Measurements from ENCODE around the gene MLIP.
"Not testable (repeated sequence)": the region's sequence is repeated elsewhere in the genome, so short reads cannot be mapped to it uniquely, and the experiment has no call there.

MLIP gene, protein sequence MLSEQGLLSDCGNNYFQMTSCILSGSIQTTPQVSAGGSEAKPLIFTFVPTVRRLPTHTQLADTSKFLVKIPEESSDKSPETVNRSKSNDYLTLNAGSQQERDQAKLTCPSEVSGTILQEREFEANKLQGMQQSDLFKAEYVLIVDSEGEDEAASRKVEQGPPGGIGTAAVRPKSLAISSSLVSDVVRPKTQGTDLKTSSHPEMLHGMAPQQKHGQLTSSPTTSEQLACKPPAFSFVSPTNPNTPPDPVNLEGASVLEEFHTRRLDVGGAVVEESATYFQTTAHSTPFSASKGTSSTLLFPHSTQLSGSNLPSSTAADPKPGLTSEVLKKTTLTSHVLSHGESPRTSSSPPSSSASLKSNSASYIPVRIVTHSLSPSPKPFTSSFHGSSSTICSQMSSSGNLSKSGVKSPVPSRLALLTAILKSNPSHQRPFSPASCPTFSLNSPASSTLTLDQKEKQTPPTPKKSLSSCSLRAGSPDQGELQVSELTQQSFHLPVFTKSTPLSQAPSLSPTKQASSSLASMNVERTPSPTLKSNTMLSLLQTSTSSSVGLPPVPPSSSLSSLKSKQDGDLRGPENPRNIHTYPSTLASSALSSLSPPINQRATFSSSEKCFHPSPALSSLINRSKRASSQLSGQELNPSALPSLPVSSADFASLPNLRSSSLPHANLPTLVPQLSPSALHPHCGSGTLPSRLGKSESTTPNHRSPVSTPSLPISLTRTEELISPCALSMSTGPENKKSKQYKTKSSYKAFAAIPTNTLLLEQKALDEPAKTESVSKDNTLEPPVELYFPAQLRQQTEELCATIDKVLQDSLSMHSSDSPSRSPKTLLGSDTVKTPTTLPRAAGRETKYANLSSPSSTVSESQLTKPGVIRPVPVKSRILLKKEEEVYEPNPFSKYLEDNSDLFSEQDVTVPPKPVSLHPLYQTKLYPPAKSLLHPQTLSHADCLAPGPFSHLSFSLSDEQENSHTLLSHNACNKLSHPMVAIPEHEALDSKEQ

GRCh38 chr6:54111341-54112045, at the start of gene MLIP:
MLIP (plus strand) TSS chr6:54111443; CDS start chr6:54111480, 37 bp downstream.
- DNase-seq, result no peak

- no peak for DNase-seq
These were observed 48.1 kb upstream of the MLIP start for GRCh38 chr6:54063228-54063539.

DNA sequence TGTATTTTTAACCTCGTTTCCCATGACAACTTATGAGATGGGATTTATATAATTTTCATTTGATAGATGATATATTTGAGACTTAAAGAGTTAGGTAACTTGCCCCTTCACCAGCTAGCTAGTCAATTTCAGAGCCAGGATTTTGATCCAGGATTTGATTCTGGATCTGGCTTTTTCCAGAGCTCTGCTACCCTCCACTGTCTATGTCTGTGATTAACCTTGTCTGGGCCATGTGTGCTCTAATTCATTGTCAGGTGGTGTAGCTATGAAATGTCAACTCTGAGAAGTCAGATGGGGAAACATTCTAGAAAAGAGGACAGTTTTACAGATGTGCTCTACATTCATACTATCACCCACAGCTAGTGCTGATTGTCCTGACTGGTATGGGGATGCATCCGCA, 42.5 kb upstream of the MLIP start:
- DNase-seq, result no peak

DNA sequence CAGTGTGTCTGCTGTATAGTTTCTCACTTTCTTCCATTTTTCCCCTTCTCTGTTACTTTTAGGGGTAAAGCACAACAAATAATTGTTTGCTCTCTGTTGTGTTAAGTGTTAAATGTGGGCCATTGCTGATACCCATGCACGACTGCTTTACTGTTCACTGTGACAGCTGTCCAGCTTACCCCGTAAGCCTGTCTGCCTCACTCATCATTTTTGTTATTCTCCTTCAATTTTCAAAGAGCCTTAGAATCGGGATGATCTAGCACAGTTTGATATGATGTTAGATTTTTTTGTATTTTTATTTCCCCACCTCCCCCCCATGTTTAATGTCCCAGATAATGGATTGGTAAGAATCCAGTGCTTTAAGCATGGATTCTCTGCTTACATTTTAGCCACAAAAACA, 41.2 kb upstream of the MLIP start:
- DNase-seq, result no peak

GRCh38 chr6:54071821-54072340, 39.4 kb upstream of the MLIP start:
- no peak for DNase-seq

DNA sequence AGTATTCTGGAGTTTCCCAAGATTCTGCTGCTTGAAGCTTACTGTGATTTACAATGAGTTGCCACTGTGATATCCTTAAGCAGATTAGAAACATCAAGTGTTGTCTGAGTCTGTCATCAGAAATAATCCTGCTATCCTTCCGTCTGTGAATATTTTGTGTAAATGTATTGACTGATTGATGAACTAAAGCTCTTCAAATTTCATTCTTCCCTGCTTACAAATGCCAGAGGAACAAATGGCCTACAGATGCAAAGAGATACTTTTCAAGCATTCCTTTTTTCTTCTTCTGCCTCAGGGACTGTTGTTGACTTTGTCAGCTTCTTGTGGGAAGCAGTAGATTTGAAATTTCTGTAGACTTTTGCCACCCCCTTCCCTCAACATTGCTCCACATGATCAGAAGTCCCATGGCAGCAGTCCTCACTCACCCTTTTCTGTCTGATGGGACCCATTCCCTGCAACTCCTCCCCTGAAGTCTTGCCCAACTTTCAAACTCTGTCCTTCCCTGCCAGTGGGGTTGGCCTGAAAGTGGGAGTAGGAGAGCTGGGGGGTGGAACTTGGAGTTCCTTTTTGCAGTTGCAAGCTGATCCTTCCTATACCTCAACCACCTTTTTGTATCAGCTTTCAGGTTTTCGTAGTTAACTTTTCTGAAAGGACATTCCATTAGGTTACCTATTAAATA, 38.5 kb upstream of the MLIP start:
- DNase-seq, result no peak

GRCh38 chr6:54073487-54073886, 37.8 kb upstream of the MLIP start:
- no peak for DNase-seq

DNA sequence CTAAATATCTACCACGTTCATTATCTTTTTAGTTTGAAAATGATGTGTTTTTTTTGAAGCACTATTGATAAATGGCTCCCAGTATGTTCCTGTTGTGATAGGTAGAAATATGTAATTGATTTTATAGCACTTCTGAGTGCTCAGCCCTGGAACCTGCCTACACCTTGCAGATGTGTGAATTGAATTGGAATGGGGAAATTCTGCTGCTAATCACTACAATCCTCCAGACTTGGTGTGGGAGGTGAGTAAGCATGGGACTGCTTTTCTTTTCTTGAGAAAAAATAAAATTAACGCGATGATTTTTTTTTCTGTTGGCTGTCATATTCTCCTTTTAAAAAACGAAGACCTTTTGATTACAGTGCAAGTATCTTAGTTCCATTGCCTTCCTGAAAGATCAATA, 37.1 kb upstream of the MLIP start:
- DNase-seq, result no peak

GRCh38 chr6:54074578-54075195, 36.6 kb upstream of the MLIP start:
- no peak for DNase-seq

- no peak for DNase-seq
These were observed 35.0 kb upstream of the MLIP start for GRCh38 chr6:54076159-54076789.

DNA sequence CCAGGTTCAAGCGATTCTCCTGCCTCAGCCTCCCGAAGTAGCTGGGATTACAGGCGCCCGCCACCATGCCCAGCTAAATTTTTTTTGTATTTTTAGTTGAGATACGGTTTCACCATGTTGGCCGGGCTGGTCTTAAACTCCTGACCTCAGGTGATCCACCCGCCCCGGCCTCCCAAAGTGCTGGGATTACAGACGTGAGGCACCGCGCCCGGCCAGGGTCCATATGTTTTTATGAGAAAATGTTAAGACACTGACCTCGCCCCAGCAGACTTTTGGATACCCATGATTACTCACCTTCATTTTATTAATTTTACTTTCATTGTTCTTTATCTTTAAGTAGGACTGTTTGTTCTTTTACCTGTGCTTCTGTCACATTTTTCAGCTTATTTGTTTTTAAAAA, 29.7 kb upstream of the MLIP start:
- DNase-seq, result not testable (repeated sequence)

- no peak for DNase-seq
These were observed 28.0 kb upstream of the MLIP start for GRCh38 chr6:54083287-54083686.

DNA sequence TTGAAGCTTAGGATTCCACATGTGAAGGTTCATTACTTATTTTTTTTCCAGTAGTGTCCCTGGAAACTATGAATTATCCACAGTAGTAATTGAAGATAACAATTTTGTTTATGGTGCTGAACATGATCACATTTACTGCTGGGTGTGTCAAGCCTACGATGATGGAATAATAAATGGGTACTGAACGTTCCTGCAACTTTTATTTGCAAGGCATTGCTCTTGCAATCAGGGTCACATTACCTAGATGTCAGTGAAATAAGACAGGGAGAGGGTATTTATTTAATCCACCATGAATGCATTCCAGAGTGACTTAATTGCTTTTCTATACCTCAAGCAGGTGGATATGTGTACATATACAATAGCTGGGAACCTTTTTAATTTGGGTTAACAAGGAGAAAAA, 27.0 kb upstream of the MLIP start:
- no peak for DNase-seq

DNA sequence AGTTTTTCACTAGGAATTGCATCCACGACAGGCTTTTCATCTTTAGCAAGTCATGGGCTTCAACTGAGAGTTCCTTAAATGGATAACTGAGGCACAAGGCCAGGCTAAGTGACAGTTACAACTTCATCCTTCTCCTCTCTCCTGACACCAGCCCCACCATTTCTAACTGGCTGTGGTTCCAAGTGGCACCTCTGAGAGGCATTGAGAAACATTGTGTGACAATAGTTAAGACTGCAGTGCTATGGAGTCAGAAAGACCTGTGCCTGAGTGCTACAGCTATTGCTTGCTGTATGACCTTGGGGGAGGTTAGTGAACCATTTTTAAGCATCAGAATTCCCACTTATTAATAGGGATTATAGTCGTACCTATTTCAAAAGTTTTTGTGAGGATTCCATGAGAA, 26.2 kb upstream of the MLIP start:
- no peak for DNase-seq

GRCh38 chr6:54085541-54085940, 25.7 kb upstream of the MLIP start:
- no peak for DNase-seq

DNA sequence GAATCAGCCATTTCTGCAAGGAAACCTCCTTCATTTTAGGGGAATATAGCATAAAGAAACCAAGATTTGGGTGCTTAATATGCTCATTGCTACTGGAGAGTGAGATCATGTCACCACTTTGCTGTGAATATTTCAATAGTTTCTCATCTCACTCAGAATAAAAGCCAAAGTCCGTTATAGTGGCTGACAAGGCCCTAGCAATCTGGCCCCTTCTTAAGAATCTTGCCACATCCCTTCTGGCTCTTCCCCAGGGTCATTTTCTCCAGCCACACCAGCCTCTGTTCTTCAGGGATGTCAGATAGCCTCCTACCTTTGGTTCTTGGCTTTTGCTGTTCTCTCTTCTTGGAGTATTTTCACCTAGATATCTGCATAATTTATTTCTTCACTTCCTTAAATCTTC, 24.8 kb upstream of the MLIP start:
- no peak for DNase-seq

- DNase-seq, result no peak
These were observed 23.5 kb upstream of the MLIP start for GRCh38 chr6:54087721-54088120.

- DNase-seq, result no peak
These were observed 17.8 kb upstream of the MLIP start for GRCh38 chr6:54093326-54093948.

DNA sequence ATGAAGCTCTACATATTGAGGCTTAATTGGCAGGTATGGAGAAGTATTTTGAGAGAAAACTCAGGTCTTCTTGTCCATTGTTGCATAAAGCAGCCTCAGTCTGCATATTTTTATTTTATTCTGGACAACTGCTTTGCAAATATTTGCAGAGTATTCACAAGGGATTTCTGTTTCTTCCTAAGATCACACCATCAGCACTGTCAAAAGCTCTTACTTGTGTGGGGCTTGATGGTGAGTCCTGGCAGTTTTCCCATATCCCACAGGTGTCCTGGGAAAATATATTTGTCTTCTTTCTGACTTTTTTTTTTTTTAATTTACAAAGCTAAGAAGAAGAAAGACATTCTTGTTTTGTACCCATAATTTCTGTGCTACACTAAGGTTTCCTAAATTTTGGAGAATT, 16.9 kb upstream of the MLIP start:
- no peak for DNase-seq

DNA sequence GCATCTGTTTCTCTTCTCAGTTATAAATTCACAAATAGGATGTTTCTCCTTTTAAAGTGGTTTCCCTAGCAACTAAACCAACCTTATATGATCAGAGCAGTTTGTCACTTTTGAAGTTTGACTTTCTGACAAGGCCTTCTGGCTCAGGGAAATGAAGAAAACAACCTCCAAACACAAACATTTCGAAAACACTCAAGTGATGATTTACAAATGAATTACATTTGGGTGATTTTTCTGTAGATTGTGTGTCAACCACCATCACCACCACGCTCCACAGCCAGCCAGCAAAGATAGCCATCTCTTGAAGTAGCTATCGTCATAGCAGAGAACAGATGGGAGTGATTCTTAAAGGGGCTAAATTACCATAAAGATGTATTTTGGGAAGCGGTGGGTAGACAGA, 16.5 kb upstream of the MLIP start:
- no peak for DNase-seq

GRCh38 chr6:54095723-54096122, 15.5 kb upstream of the MLIP start:
- no peak for DNase-seq

Measured in NCI-H1105 (cell line).